Neutrophil (primary cell): ENCODE data around the gene FMNL3.
A peak's percentile ranks its signal among the peaks of the same experiment; 100 is the strongest.

ENCODE experiments used
- H3K27ac ChIP-seq: fragments of 200-600 bp; sonication (generic); 2 replicates; pipeline ENCODE4 v1.5.1; 2016; ENCODE audit warnings: mild to moderate bottlenecking, moderate library complexity
- H3K27me3 ChIP-seq: fragments of 200-600 bp; sonication (generic); 2 replicates; pipeline ENCODE4 v1.6.0; 2016; ENCODE audit warnings: mild to moderate bottlenecking
- H3K36me3 ChIP-seq: fragments of 200-600 bp; sonication (generic); 2 replicates; pipeline ENCODE4 v1.5.1; 2017
- H3K4me1 ChIP-seq, 2 experiments: fragments of 200-600 bp in 1 of 2; sonication (generic) in 1 of 2; 1 replicate in 1 of 2; 2 replicates in 1 of 2; pipeline versions ENCODE4 v1.5.1 to v1.6.1; 2013 to 2016; ENCODE audit warnings: low read depth in 1 of 2, low read length in 1 of 2, mild to moderate bottlenecking in 1 of 2, moderate library complexity in 1 of 2; ENCODE audit not compliant: control insufficient read depth in 1 of 2, insufficient read depth in 1 of 2
- H3K4me3 ChIP-seq, 2 experiments: fragments of 200-600 bp in 1 of 2; sonication (generic) in 1 of 2; 1 replicate in 1 of 2; 2 replicates in 1 of 2; pipeline ENCODE4 v1.5.1; 2013 to 2016; ENCODE audit warnings: low read depth in 1 of 2, low read length in 1 of 2, mild to moderate bottlenecking in 1 of 2, moderate library complexity in 1 of 2
- H3K9me3 ChIP-seq: fragments of 200-600 bp; sonication (generic); 2 replicates; pipeline ENCODE4 v1.5.1; 2016
- CTCF ChIP-seq: fragments of 200-600 bp; sonication (generic); IDR thresholded peaks from 2 replicates; pipeline ENCODE4 v1.5.1; 2016; ENCODE audit warnings: antibody characterized with exemption

FMNL3 gene

GRCh38 chr12:49675137-49675536 is 32.1 kb downstream of the FMNL3 start:
- no peak overlapping the region for H3K4me3 ChIP-seq
- H3K27me3 ChIP-seq, result no peaks in the 10 kb centered on the region
- H3K9me3 ChIP-seq, result no peaks in the 10 kb centered on the region
- no peak for TF ChIP-seq CTCF
- H3K4me1 ChIP-seq, result peaks cover 26% of the 10 kb centered on the region in 2 experiments
- H3K27ac ChIP-seq, result no peak overlapping the region
- no peaks in the 10 kb centered on the region for H3K36me3 ChIP-seq

GRCh38 chr12:49674318-49674981 is 32.8 kb downstream of the FMNL3 start:
- no peaks in the 10 kb centered on the region for H3K27me3 ChIP-seq
- peaks cover 29 to 31% of the 10 kb centered on the region in 2 experiments for H3K4me1 ChIP-seq
- no peaks in the 10 kb centered on the region for H3K9me3 ChIP-seq
- no peak overlapping the region for H3K4me3 ChIP-seq
- TF ChIP-seq CTCF, result no peak
- no peaks in the 10 kb centered on the region for H3K36me3 ChIP-seq
- no peak overlapping the region for H3K27ac ChIP-seq

- no peaks in the 10 kb centered on the region for H3K9me3 ChIP-seq
- no peak overlapping the region for H3K27ac ChIP-seq
- no peaks in the 10 kb centered on the region for H3K27me3 ChIP-seq
- no peak overlapping the region for H3K4me3 ChIP-seq
- no peak for TF ChIP-seq CTCF
- peaks cover 29 to 31% of the 10 kb centered on the region in 2 experiments for H3K4me1 ChIP-seq
- H3K36me3 ChIP-seq, result no peaks in the 10 kb centered on the region
Measured at GRCh38 chr12:49673446-49674317, 33.5 kb downstream of the FMNL3 start.

- H3K27me3 ChIP-seq, result no peaks in the 10 kb centered on the region
- H3K36me3 ChIP-seq, result no peaks in the 10 kb centered on the region
- TF ChIP-seq CTCF, result no peak
- peak overlapping the region; percentile 91 for H3K27ac ChIP-seq
- peaks cover 29 to 31% of the 10 kb centered on the region in 2 experiments for H3K4me1 ChIP-seq
- H3K9me3 ChIP-seq, result no peaks in the 10 kb centered on the region
- peak overlapping the region in 1 of 2 experiments; percentile 12 for H3K4me3 ChIP-seq
Measured at GRCh38 chr12:49672301-49673217, 34.6 kb downstream of the FMNL3 start.

GRCh38 chr12:49671031-49671765 is 36.0 kb downstream of the FMNL3 start:
- Histone ChIP-seq H3K9me3 (no peaks in the 10 kb centered on the region), H3K4me3 (peak overlapping the region; percentile 15 to 16), H3K27me3 (no peaks in the 10 kb centered on the region), H3K36me3 (no peaks in the 10 kb centered on the region), H3K27ac (peak overlapping the region; percentile 91), H3K4me1 (peaks cover 29 to 31% of the 10 kb centered on the region in 2 experiments)
- peak; percentile 61 for TF ChIP-seq CTCF
